Parathyroid adenoma (tissue), 2 donors: ENCODE measurements around the gene ARHGAP42.

Experiments used
- H2AFZ ChIP-seq: fragments of 300-600 bp; sonication (generic); one replicate; pipeline ENCODE4 v1.7.0; 2017; ENCODE audit warnings: antibody characterized with exemption, mild to moderate bottlenecking
- H3K27ac ChIP-seq: fragments of 300-600 bp; sonication (generic); one replicate; pipeline ENCODE4 v1.7.0; 2017
- H3K27me3 ChIP-seq: fragments of 300-600 bp; sonication (generic); one replicate; pipeline ENCODE4 v1.7.0; 2017; ENCODE audit warnings: low read length; ENCODE audit not compliant: control insufficient read depth, insufficient read depth
- H3K36me3 ChIP-seq: fragments of 300-600 bp; sonication (generic); one replicate; pipeline ENCODE4 v1.7.0; 2017; ENCODE audit warnings: low read length; ENCODE audit not compliant: control insufficient read depth, insufficient read depth
- H3K4me1 ChIP-seq: fragments of 300-600 bp; sonication (generic); one replicate; pipeline ENCODE4 v1.7.0; 2017; ENCODE audit warnings: control low read depth
- H3K4me2 ChIP-seq: fragments of 300-600 bp; sonication (generic); one replicate; pipeline ENCODE4 v1.7.0; 2017; ENCODE audit warnings: low read length
- H3K4me3 ChIP-seq: fragments of 300-600 bp; sonication (generic); one replicate; pipeline ENCODE4 v1.7.0; 2017; ENCODE audit warnings: low read depth, low read length
- H3K79me2 ChIP-seq: fragments of 300-600 bp; sonication (generic); one replicate; pipeline ENCODE4 v1.7.0; 2017; ENCODE audit warnings: control low read depth
- H3K9ac ChIP-seq: fragments of 300-600 bp; sonication (generic); one replicate; pipeline ENCODE4 v1.7.0; 2017; ENCODE audit warnings: mild to moderate bottlenecking
- H3K9me3 ChIP-seq: fragments of 300-600 bp; sonication (generic); one replicate; pipeline ENCODE4 v1.7.0; 2017; ENCODE audit warnings: low read length; ENCODE audit not compliant: control insufficient read depth
- TF ChIP-seq, protein P1 (sequence below): fragments of 300-600 bp; sonication (generic); IDR thresholded peaks from one replicate; pipeline ENCODE4 v1.7.0; 2017; ENCODE audit warnings: antibody characterized with exemption, mild to moderate bottlenecking
- donor health status: primary hyperparathyroidism.

Gene ARHGAP42

DNA sequence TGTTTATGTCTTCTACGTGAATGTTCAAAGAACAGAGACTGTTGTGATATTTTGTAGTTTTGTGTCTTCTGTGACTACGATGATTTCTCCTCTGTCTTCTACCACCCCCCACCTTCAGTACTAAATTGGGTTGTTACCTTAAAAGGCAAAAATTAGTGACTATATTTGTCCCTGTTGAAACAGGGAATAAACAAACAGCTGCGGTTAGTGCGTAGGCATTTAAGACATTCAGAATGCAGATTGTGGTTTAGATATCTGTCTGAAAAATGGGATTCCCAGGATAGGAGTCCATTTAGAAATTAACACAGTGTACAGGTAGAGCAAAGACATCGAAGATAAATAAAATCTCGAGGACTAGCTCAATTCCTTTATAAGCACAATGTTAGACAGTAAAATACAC lies 15.6 kb upstream of the ARHGAP42 start:
- Histone ChIP-seq H3K9me3 (no peaks in the 10 kb centered on the region), H2AFZ (no peak overlapping the region), H3K27ac (no peak overlapping the region), H3K4me3 (no peak overlapping the region), H3K79me2 (no peaks in the 10 kb centered on the region), H3K9ac (no peak overlapping the region), H3K4me2 (no peak overlapping the region), H3K4me1 (no peaks in the 10 kb centered on the region), H3K36me3 (no peaks in the 10 kb centered on the region), H3K27me3 (no peaks in the 10 kb centered on the region)
- TF ChIP-seq, protein P1, sequence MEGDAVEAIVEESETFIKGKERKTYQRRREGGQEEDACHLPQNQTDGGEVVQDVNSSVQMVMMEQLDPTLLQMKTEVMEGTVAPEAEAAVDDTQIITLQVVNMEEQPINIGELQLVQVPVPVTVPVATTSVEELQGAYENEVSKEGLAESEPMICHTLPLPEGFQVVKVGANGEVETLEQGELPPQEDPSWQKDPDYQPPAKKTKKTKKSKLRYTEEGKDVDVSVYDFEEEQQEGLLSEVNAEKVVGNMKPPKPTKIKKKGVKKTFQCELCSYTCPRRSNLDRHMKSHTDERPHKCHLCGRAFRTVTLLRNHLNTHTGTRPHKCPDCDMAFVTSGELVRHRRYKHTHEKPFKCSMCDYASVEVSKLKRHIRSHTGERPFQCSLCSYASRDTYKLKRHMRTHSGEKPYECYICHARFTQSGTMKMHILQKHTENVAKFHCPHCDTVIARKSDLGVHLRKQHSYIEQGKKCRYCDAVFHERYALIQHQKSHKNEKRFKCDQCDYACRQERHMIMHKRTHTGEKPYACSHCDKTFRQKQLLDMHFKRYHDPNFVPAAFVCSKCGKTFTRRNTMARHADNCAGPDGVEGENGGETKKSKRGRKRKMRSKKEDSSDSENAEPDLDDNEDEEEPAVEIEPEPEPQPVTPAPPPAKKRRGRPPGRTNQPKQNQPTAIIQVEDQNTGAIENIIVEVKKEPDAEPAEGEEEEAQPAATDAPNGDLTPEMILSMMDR = no peak

DNA sequence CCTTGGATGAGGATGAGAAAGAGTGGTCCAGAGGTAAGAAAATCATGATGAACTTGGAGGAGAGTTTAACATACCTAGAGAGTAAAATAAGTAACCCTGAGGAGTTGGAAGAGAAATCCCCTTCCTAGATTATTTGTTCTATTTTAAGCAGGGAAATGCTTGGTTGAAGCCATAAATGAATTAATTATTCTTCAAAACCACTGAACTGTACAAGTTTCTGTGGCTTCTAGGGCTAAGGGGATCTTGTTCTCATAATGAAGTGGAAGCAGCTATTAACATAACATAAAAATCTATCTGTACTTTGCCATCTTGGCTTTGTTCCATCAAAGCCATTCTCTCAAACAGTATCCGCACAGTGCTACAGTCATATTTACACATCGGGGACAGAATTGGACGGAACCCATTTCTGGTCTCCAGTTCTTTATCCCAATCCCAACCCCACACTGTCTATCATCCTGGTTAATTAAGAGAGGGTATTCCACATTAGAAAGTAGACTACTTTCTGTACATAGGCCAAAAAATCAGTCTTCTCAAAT lies 14.5 kb upstream of the ARHGAP42 start:
- TF ChIP-seq, protein P1 = no peak
- Histone ChIP-seq H3K27ac (no peak overlapping the region), H3K4me3 (no peak overlapping the region), H3K9me3 (no peaks in the 10 kb centered on the region), H3K4me1 (no peaks in the 10 kb centered on the region), H3K9ac (no peak overlapping the region), H3K27me3 (no peaks in the 10 kb centered on the region), H3K79me2 (no peaks in the 10 kb centered on the region), H2AFZ (no peak overlapping the region), H3K36me3 (no peaks in the 10 kb centered on the region), H3K4me2 (no peak overlapping the region)

DNA sequence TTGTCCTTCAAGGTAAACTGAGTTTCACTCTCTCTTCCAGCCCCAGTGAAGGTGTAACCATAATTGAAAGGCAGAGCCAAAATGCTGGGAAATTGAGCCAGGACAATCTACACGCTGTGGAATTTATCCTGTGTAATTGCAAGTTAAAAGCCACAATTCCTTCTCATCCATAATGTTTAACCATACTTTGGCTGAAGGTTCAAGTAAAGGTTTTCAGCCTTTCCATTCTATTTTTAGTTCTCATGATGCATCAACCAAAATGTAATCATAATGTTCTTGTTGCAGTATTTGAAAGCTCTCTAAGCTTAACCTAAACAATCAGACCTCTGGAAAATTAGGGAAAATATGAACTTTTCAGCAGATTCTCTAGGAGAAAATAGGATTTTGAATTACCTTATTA lies 14.0 kb upstream of the ARHGAP42 start:
- no peak overlapping the region for H3K27ac ChIP-seq

DNA sequence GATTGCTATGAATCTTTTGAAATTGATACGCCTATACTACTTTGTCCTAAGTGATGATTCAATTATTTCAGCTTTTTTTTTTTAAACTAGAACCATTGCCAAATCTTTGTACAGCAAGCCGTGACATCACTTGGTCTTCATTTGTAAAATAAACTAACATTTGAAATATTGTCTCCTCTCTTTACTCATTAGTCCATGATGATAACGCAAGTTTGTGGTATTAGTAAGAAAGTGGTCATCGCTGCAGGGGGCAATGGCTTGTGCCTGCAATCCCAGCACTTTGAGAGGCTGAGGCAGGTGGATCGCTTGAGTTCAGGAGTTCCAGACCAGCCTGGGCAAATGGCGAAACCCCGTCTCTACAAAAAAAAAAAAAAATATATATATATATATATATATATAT lies 12.9 kb upstream of the ARHGAP42 start:
- Histone ChIP-seq H3K79me2 (no peaks in the 10 kb centered on the region), H3K9ac (no peak overlapping the region), H3K4me3 (no peak overlapping the region), H3K4me2 (no peak overlapping the region), H3K4me1 (no peaks in the 10 kb centered on the region), H2AFZ (no peak overlapping the region), H3K27ac (no peak overlapping the region), H3K27me3 (no peaks in the 10 kb centered on the region), H3K36me3 (no peaks in the 10 kb centered on the region), H3K9me3 (no peaks in the 10 kb centered on the region)
- TF ChIP-seq, protein P1 = no peak

More for the DNA sequence above, 14.0 kb upstream of the ARHGAP42 start:
- Histone ChIP-seq H3K9me3 (no peaks in the 10 kb centered on the region), H3K4me2 (no peak overlapping the region), H2AFZ (no peak overlapping the region), H3K27me3 (no peaks in the 10 kb centered on the region), H3K9ac (no peak overlapping the region), H3K4me3 (no peak overlapping the region), H3K36me3 (no peaks in the 10 kb centered on the region), H3K4me1 (no peaks in the 10 kb centered on the region), H3K79me2 (no peaks in the 10 kb centered on the region)
- TF ChIP-seq, protein P1 = no peak

DNA sequence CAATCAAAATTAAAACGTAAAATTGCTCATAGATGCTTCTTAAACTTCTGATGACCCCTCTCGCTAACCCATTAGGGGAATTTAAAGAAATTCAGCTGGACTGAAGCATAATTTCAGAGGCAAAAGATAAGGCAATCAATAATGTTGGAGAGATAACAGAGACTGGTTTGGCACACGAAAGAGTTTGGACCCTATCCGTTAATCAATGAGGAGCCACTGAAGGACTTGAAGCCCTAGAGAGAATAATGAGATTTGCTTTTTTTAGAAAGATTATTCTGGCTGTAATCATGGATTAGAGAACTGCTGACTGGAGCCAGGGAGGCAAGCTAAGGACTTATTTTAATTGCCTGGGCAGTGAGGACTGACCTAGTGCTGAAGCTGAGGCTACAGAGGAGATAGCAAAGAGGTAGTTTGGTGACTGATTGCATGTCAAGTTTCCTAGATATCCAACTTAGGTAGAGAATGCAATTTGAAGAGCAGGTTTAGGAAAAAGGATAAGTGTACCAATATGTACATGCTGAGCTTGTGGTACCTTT lies 11.9 kb upstream of the ARHGAP42 start:
- no peak overlapping the region for H3K4me3 ChIP-seq
- H3K4me2 ChIP-seq = no peak overlapping the region
- H3K27me3 ChIP-seq = no peaks in the 10 kb centered on the region
- H3K9ac ChIP-seq = no peak overlapping the region
- no peak overlapping the region for H2AFZ ChIP-seq
- no peaks in the 10 kb centered on the region for H3K36me3 ChIP-seq
- no peaks in the 10 kb centered on the region for H3K9me3 ChIP-seq
- H3K27ac ChIP-seq = no peak overlapping the region
- H3K4me1 ChIP-seq = no peaks in the 10 kb centered on the region
- TF ChIP-seq, protein P1 = no peak
- H3K79me2 ChIP-seq = no peaks in the 10 kb centered on the region
